NCI-H146 (cell line): Measurements from ENCODE around the gene TSPAN33.
A peak's percentile ranks its signal among the peaks of the same experiment; 100 is the strongest.

Experiments
- DNase-seq: peaks from one replicate; lab custom pipeline; 2025; lab: John Stamatoyannopoulos, UW

TSPAN33 gene

GRCh38 chr7:129136887-129137642, 7.4 kb upstream of the TSPAN33 start:
- DNase-seq = no peak

GRCh38 chr7:129143724-129144094, 798 bp upstream of the TSPAN33 start:
- DNase-seq = no peak

GRCh38 chr7:129144834-129145668, 544 bp downstream of the TSPAN33 start:
- no peak for DNase-seq

GRCh38 chr7:129146237-129146979, 1.9 kb downstream of the TSPAN33 start:
- no peak for DNase-seq

- DNase-seq = no peak
Observed at GRCh38 chr7:129147731-129148130, 3.2 kb downstream of the TSPAN33 start.

- DNase-seq = no peak
Observed at GRCh38 chr7:129149511-129149910, 5.0 kb downstream of the TSPAN33 start.

GRCh38 chr7:129150199-129150996, 5.9 kb downstream of the TSPAN33 start:
- DNase-seq = no peak

- no peak for DNase-seq
Observed at GRCh38 chr7:129157651-129158050, 13.1 kb downstream of the TSPAN33 start.

GRCh38 chr7:129159539-129159938, 15.0 kb downstream of the TSPAN33 start:
- no peak for DNase-seq

- peak; percentile 65 for DNase-seq
Observed at GRCh38 chr7:129160161-129160905, 15.8 kb downstream of the TSPAN33 start.

GRCh38 chr7:129161524-129162225, 17.2 kb downstream of the TSPAN33 start:
- peak; percentile 7 for DNase-seq

- no peak for DNase-seq
Observed at GRCh38 chr7:129162732-129163131, 18.2 kb downstream of the TSPAN33 start.

GRCh38 chr7:129163875-129164544, 19.5 kb downstream of the TSPAN33 start:
- peak; percentile 25 for DNase-seq

GRCh38 chr7:129166745-129167144, 22.2 kb downstream of the TSPAN33 start:
- no peak for DNase-seq

GRCh38 chr7:129167817-129168216, 23.3 kb downstream of the TSPAN33 start:
- no peak for DNase-seq

- DNase-seq = peak; percentile 61
Observed at GRCh38 chr7:129168231-129169021, 23.9 kb downstream of the TSPAN33 start.

- peak; percentile 65 for DNase-seq
Observed at GRCh38 chr7:129169171-129169671, 24.7 kb downstream of the TSPAN33 start.

- no peak for DNase-seq
Observed at GRCh38 chr7:129169686-129170440, 25.4 kb downstream of the TSPAN33 start.
